GM23338 (cell line): Measurements from ENCODE around the gene HRH3. TPM values are rescaled to one million over a fixed set of nuclear protein-coding genes. Genes with fewer than 3 reads are reported as not detected.

Experiments
- ATAC-seq: fragments of 200-7000 bp; cut with Tn5 transposase; 3 replicates; pipeline ENCODE4 v1.9.1; 2020
- DNase-seq: peaks from one replicate; pipeline ENCODE4 v3.0.0-alpha.2; 2015; ENCODE audit warnings: low spot score
- H2AFZ ChIP-seq: fragments of 200-600 bp; sonication (generic); 2 replicates; pipeline ENCODE4 v1.8.0; 2016; ENCODE audit warnings: antibody characterized with exemption, mild to moderate bottlenecking, moderate library complexity
- H3F3A ChIP-seq: fragments of 200-600 bp; sonication (generic); replicated peaks from 2 replicates; pipeline ENCODE4 v1.8.0; 2017; ENCODE audit warnings: antibody characterized with exemption, mixed run types, low read depth
- H3K27ac ChIP-seq: fragments of 200-600 bp; sonication (generic); 2 replicates; pipeline ENCODE4 v1.6.1; 2016; ENCODE audit warnings: low read depth
- H3K27me3 ChIP-seq: fragments of 200-600 bp; sonication (generic); 2 replicates; pipeline ENCODE4 v1.8.0; 2016; ENCODE audit warnings: mild to moderate bottlenecking, mixed run types, moderate library complexity; ENCODE audit not compliant: insufficient read depth
- H3K36me3 ChIP-seq: fragments of 200-600 bp; sonication (generic); 2 replicates; pipeline ENCODE4 v1.8.0; 2016; ENCODE audit warnings: mild to moderate bottlenecking; ENCODE audit not compliant: insufficient read depth
- H3K4me1 ChIP-seq: fragments of 200-600 bp; sonication (generic); 2 replicates; pipeline ENCODE4 v1.8.0; 2016; ENCODE audit warnings: mild to moderate bottlenecking, moderate library complexity; ENCODE audit not compliant: insufficient read depth
- H3K4me2 ChIP-seq: fragments of 200-600 bp; sonication (generic); 2 replicates; pipeline ENCODE4 v1.7.1; 2017; ENCODE audit warnings: mixed run types
- H3K4me3 ChIP-seq: fragments of 200-600 bp; sonication (generic); 2 replicates; pipeline ENCODE4 v1.6.1; 2016; ENCODE audit warnings: mixed run types
- H3K79me2 ChIP-seq: fragments of 200-600 bp; sonication (generic); replicated peaks from 2 replicates; pipeline ENCODE4 v1.8.0; 2017; ENCODE audit warnings: mild to moderate bottlenecking; ENCODE audit not compliant: insufficient read depth
- H3K9me2 ChIP-seq: fragments of 200-600 bp; sonication (generic); 2 replicates; pipeline ENCODE4 v1.8.0; 2017; ENCODE audit not compliant: insufficient read depth
- H4K20me1 ChIP-seq: fragments of 200-600 bp; sonication (generic); replicated peaks from 2 replicates; pipeline ENCODE4 v1.8.0; 2017; ENCODE audit warnings: mild to moderate bottlenecking; ENCODE audit not compliant: insufficient read depth
- H3K27ac Mint-ChIP-seq: 2 replicates; pipeline ENCODE4 v1.8.0; 2020; ENCODE audit warnings: inconsistent platforms, mild to moderate bottlenecking, moderate library complexity, mixed read lengths
- H3K27me3 Mint-ChIP-seq: 3 replicates; pipeline ENCODE4 v1.8.0; 2022; ENCODE audit warnings: low read depth, mild to moderate bottlenecking, moderate library complexity, mixed read lengths, inconsistent platforms; ENCODE audit not compliant: insufficient read depth, poor library complexity
- H3K36me3 Mint-ChIP-seq: 3 replicates; pipeline ENCODE4 v1.8.0; 2021; ENCODE audit warnings: low read depth, mild to moderate bottlenecking, inconsistent platforms, moderate library complexity, mixed read lengths
- H3K4me1 Mint-ChIP-seq: 3 replicates; pipeline ENCODE4 v1.8.0; 2020; ENCODE audit warnings: mild to moderate bottlenecking, inconsistent platforms, mixed read lengths
- H3K4me3 Mint-ChIP-seq: 3 replicates; pipeline ENCODE4 v1.8.0; 2021; ENCODE audit warnings: moderate library complexity, mild to moderate bottlenecking, inconsistent platforms, mixed read lengths
- H3K9me3 Mint-ChIP-seq: 3 replicates; pipeline ENCODE4 v1.8.0; 2020; ENCODE audit warnings: moderate library complexity, mild to moderate bottlenecking, inconsistent platforms, mixed read lengths
- CREB1 ChIP-seq: fragments of 250-450 bp; sonication (Bioruptor Pico); IDR thresholded peaks from 2 replicates; pipeline ENCODE4 v1.5.0; 2020; ENCODE audit warnings: low read depth, mild to moderate bottlenecking, moderate library complexity
- CTCF ChIP-seq, 2 experiments: fragments of 200-600 bp in 1 of 2; sonication (generic) in 1 of 2; conservative IDR thresholded peaks; 2 replicates each; pipeline versions ENCODE4 v1.5.1 to v1.6.1; 2016 to 2017; ENCODE audit warnings: antibody characterized with exemption in 2 of 2, low read depth in 2 of 2, mild to moderate bottlenecking in 2 of 2, moderate library complexity in 1 of 2
- ETS1 ChIP-seq: IDR thresholded peaks from 2 replicates; pipeline ENCODE4 v1.6.1; 2016; ENCODE audit warnings: antibody characterized with exemption
- EZH2 ChIP-seq: fragments of 200-600 bp; sonication (generic); IDR thresholded peaks from one replicate; pipeline ENCODE4 v1.8.0; 2017; ENCODE audit warnings: antibody characterized with exemption, mild to moderate bottlenecking, low read depth; ENCODE audit not compliant: unreplicated experiment
- EZH2phosphoT487 ChIP-seq: fragments of 200-600 bp; sonication (generic); IDR thresholded peaks from one replicate; pipeline ENCODE4 v1.8.1; 2018; ENCODE audit warnings: antibody characterized with exemption; ENCODE audit not compliant: unreplicated experiment
- JUNB ChIP-seq: IDR thresholded peaks from one replicate; pipeline ENCODE4 v1.6.1; 2016; ENCODE audit warnings: antibody characterized with exemption; ENCODE audit not compliant: unreplicated experiment
- NANOG ChIP-seq: IDR thresholded peaks from 2 replicates; pipeline ENCODE4 v1.6.1; 2016; ENCODE audit warnings: antibody characterized with exemption, borderline replicate concordance
- POLR2AphosphoS5 ChIP-seq: IDR thresholded peaks from 2 replicates; pipeline ENCODE4 v1.6.1; 2016; ENCODE audit warnings: antibody characterized with exemption, low read depth
- REST ChIP-seq: IDR thresholded peaks from one replicate; pipeline ENCODE4 v1.6.1; 2018; ENCODE audit warnings: antibody characterized with exemption; ENCODE audit not compliant: unreplicated experiment
- STAT1 ChIP-seq: IDR thresholded peaks from one replicate; pipeline ENCODE4 v1.6.1; 2016; ENCODE audit warnings: antibody characterized with exemption; ENCODE audit not compliant: unreplicated experiment
- ZNF114 ChIP-seq: fragments of 250-450 bp; sonication (Bioruptor Pico); IDR thresholded peaks from 2 replicates; pipeline ENCODE4 v1.5.0; 2020; ENCODE audit warnings: mild to moderate bottlenecking, moderate library complexity
- ZNF331 ChIP-seq: fragments of 250-450 bp; sonication (Bioruptor Pico); IDR thresholded peaks from 2 replicates; pipeline ENCODE4 v1.5.0; 2020; ENCODE audit warnings: low read depth, mild to moderate bottlenecking, moderate library complexity
- ZNF462 ChIP-seq: fragments of 250-450 bp; sonication (Bioruptor Pico); IDR thresholded peaks from 2 replicates; pipeline ENCODE4 v1.5.0; 2020; ENCODE audit warnings: mild to moderate bottlenecking, moderate library complexity
- polyA plus RNA-seq: library from polyadenylated mRNA; unstranded; fragments of >200 nt; fragmentation: Nextera tagmentation; extraction: Ambion mirVana; gene quantifications from 2 replicates; pipeline ENCODE4 v1.2.1, GENCODE V29; 2016
- total RNA-seq: library from RNA; depleted of rRNA; stranded (reverse); fragments of >200 nt; shearing (Covaris generic); gene quantifications from 2 replicates; pipeline ENCODE4 v1.2.3, GENCODE V29; 2014

The HRH3 gene
- total and polyA plus RNA-seq, 2 experiments from 2014 or later: 1.5 to 5.2 TPM

GRCh38 chr20:62176866-62177265 is 43.2 kb downstream of the HRH3 start:
- no peak overlapping the region for H3K27ac ChIP-seq

More at GRCh38 chr20:62176866-62177265, 43.2 kb downstream of the HRH3 start:
- H3K27me3 ChIP-seq: no peaks in the 10 kb centered on the region
- no peak overlapping the region for H3K4me3 ChIP-seq
- no peaks in the 10 kb centered on the region; the same call in 1 of the 2 replicates for H3F3A ChIP-seq
- TF ChIP-seq ZNF331 (CRISPR knock-in tag) (no peak), POLR2AphosphoS5 (no peak), ETS1 (no peak), JUNB (no peak), ZNF462 (no peak), NANOG (no peak), CREB1 (CRISPR knock-in tag) (no peak), EZH2 (no peak), ZNF114 (CRISPR knock-in tag) (no peak), EZH2phosphoT487 (no peak), REST (no peak), CTCF (conservative IDR thresholded peaks at IDR 0.05; ENCODE audit: low read depth in 2 of 2) (no peak), STAT1 (no peak)
- H3K4me2 ChIP-seq: no peak overlapping the region
- peaks cover 9% of the 10 kb centered on the region for H3K27me3 Mint-ChIP-seq
- no peaks in the 10 kb centered on the region for H3K36me3 ChIP-seq
- H3K9me3 Mint-ChIP-seq: no peaks in the 10 kb centered on the region; the same call in 2 of the 3 replicates
- no peaks in the 10 kb centered on the region for H3K9me2 ChIP-seq
- H3K4me3 Mint-ChIP-seq: no peak overlapping the region
- DNase-seq: no peak
- H3K79me2 ChIP-seq: no peaks in the 10 kb centered on the region
- H3K36me3 Mint-ChIP-seq: peaks cover 29% of the 10 kb centered on the region
- H2AFZ ChIP-seq: no peak overlapping the region
- ATAC-seq: no peak
- no peaks in the 10 kb centered on the region; the same call in 1 of the 2 replicates for H3K4me1 ChIP-seq
- no peaks in the 10 kb centered on the region for H4K20me1 ChIP-seq
- H3K4me1 Mint-ChIP-seq: peaks cover 4% of the 10 kb centered on the region; the same call in 2 of the 3 replicates
- no peak overlapping the region for H3K27ac Mint-ChIP-seq
